T-helper 1 cell treated with Interleukin-12 subunit alpha and Interleukin-12 subunit beta and Interleukin-4 antibody, amounts not matched to agents 30 μg/mL and 1 μg/mL, for 36 hours (primary cell): ENCODE results near the gene DICER1.

Experiments used
- H3K27ac Mint-ChIP-seq: one replicate; pipeline ENCODE4 v1.8.0; 2021; ENCODE audit warnings: mild to moderate bottlenecking, mixed read lengths
- H3K27me3 Mint-ChIP-seq: one replicate; pipeline ENCODE4 v1.8.0; 2021; ENCODE audit warnings: low read depth, mixed read lengths
- H3K36me3 Mint-ChIP-seq: one replicate; pipeline ENCODE4 v1.8.0; 2021; ENCODE audit warnings: low read depth, mixed read lengths
- H3K4me1 Mint-ChIP-seq: one replicate; pipeline ENCODE4 v1.8.0; 2021; ENCODE audit warnings: low read depth, mixed read lengths
- H3K4me3 Mint-ChIP-seq: one replicate; pipeline ENCODE4 v1.8.0; 2021; ENCODE audit warnings: mild to moderate bottlenecking, moderate library complexity, mixed read lengths
- H3K9me3 Mint-ChIP-seq: one replicate; pipeline ENCODE4 v1.8.0; 2021; ENCODE audit warnings: mixed read lengths

DICER1 gene

DNA sequence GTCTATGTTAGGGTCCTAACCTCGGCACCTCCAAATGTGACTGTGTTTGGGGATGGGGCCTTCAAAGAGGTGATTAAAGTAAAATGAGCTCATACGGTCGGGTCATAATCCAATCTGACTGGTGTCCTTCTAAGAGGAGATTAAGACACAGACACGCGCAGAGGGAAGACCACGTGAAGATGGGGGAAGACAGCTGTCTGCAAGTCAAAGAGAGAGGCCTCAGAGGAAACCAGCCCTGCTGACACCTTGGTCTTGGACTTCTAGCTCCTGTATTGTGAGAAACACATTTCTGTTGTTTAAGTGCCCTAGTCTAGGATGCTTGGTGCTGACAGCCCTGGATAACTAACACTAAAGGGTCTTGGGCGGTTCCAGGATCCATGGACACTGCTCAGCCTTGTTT, 109.6 kb downstream of the DICER1 start:
- H3K27ac Mint-ChIP-seq = no peak overlapping the region
- no peaks in the 10 kb centered on the region for H3K4me1 Mint-ChIP-seq
- no peaks in the 10 kb centered on the region for H3K36me3 Mint-ChIP-seq
- no peaks in the 10 kb centered on the region for H3K9me3 Mint-ChIP-seq
- H3K4me3 Mint-ChIP-seq = no peak overlapping the region
- H3K27me3 Mint-ChIP-seq = no peaks in the 10 kb centered on the region

DNA sequence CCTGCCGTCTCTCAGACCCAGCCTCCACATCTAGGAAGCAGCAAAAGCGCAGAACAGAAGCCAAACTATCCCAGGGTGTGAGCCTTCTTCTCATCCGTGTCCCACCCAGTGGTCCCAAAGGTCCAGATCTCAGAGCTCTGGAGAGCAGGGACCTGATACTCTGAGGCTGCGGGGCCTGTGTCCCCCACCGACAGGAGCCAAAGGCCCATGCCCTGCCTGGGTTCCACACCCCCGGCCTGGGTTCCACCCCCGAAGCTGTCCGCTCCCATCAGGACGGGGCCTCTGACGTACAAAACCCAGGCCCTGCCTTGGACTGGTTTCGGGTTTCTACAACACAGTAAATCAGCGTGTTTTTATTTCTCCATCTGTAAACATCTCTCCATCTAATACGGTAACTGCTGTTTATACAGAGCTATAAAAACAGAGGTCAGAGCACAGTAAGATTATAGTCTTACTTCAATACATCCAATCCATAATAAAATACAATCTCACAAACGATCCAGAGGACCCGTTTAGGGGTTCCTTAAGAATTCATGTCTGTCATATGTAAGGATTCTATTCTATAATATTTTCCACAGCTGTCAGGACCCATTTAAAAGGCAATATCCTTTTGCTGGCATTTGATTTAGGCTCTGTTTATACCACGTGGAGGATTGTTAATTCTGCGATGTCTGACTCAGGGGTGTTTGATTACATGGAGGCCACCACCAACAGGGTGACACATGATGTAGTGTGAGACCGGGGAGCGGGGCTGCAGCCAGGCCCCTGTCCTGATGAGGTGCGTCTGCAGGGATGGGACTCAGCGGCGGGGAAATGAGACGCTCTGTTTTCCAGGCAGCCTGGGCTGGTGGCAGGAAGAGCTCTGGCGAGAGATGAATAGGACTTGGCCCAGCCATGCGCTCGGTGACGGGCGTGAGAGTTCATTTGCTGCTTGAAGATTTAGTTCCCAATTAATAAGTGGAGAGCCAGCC, 110.3 kb downstream of the DICER1 start:
- Mint-ChIP-seq H3K27me3 (no peaks in the 10 kb centered on the region), H3K4me1 (no peaks in the 10 kb centered on the region), H3K27ac (no peak overlapping the region), H3K9me3 (no peaks in the 10 kb centered on the region), H3K4me3 (no peak overlapping the region), H3K36me3 (no peaks in the 10 kb centered on the region)

DNA sequence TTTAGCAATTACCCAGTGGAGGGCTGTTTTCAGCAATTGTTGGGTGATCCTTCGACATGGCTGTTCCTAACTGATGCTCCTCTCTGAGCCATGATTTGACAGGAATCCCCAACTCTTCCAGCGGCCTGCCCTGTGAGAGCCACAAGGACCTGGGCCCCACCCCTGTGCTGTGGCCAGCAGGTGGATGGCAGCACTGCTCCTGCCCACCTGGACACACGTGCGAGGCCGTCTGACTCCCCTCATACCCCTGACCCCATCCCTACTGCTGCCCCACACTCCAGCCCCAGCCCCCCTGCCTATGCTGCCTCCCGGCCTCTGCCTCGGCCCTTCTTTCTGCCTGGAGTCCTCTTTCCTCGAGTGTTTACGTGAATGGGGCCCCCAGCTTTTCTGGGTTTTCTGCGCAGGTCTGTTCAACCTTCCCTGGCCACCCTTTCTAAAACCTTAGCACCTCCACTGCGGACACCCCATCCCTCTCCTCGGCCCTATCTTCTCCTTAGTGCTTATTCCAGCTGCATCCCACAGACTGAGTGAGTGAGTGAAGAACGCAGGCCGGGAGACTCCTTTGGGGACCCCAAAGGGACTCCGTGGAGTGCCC, 111.4 kb downstream of the DICER1 start:
- Mint-ChIP-seq H3K4me3 (no peak overlapping the region), H3K9me3 (no peaks in the 10 kb centered on the region), H3K27me3 (no peaks in the 10 kb centered on the region), H3K27ac (no peak overlapping the region), H3K36me3 (no peaks in the 10 kb centered on the region), H3K4me1 (no peaks in the 10 kb centered on the region)

DNA sequence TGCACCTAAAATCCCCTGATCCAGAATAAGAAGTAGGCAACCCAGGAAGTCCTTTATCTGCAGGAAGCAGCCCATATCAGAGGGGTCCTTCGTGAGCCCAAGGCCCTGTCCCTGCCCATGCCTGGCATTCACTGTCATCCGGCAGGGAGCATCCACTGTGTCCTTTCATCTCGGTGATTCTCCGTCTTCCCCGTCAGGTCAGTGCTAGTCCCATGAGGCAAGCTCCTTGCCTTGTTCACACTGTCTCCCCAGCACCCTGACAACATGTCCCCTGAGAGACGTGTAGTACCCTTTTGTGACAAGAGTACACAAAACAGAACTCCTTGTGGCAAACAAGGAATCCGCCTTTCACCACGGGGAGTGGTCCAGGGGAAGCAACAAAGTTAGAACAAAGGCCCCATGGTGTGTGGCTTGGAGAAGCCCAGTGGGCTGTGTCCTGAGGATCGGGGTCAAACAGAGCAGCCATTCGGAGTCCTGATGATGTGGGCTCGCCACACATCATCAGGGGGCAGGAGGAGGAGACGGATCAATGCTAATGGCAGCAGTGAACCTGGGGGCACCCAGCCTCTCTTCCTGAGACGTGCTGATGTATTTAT, 112.1 kb downstream of the DICER1 start:
- Mint-ChIP-seq H3K9me3 (no peaks in the 10 kb centered on the region), H3K27me3 (no peaks in the 10 kb centered on the region), H3K4me1 (no peaks in the 10 kb centered on the region), H3K36me3 (no peaks in the 10 kb centered on the region), H3K4me3 (no peak overlapping the region), H3K27ac (no peak overlapping the region)

DNA sequence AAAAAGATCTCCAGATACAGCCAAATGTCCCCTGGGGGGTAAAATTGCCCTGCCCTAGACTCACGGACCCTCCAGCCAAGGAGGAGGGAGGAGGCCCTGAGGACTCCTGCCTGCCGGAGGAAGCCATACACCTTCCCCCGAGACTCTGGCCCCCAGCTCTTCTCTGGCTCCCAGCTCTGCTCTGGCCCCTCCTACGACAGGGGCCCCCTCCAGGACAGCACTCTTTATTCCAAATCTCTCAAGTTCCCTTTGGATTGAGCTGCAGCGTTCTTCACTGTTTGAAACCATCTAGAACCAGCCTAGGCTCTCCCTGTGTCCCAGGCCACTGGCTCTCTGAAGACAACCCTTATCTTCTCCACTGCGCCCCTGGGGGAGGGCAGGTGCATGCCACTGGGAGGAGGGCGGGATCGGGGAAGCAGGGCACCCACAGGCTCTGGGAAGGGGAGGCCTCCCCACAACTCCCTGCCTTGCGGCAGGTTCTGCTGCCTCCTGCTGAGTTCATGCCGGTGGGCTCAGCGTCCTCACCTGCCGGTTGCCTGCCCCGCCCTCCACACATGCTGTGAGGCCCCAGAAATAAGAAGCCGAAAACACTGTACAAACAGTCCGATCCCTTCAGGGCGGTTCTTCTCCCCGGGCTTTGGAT, 112.7 kb downstream of the DICER1 start:
- no peaks in the 10 kb centered on the region for H3K9me3 Mint-ChIP-seq
- H3K27me3 Mint-ChIP-seq = no peaks in the 10 kb centered on the region
- no peak overlapping the region for H3K27ac Mint-ChIP-seq
- H3K4me1 Mint-ChIP-seq = no peaks in the 10 kb centered on the region
- H3K36me3 Mint-ChIP-seq = no peaks in the 10 kb centered on the region
- H3K4me3 Mint-ChIP-seq = no peak overlapping the region

DNA sequence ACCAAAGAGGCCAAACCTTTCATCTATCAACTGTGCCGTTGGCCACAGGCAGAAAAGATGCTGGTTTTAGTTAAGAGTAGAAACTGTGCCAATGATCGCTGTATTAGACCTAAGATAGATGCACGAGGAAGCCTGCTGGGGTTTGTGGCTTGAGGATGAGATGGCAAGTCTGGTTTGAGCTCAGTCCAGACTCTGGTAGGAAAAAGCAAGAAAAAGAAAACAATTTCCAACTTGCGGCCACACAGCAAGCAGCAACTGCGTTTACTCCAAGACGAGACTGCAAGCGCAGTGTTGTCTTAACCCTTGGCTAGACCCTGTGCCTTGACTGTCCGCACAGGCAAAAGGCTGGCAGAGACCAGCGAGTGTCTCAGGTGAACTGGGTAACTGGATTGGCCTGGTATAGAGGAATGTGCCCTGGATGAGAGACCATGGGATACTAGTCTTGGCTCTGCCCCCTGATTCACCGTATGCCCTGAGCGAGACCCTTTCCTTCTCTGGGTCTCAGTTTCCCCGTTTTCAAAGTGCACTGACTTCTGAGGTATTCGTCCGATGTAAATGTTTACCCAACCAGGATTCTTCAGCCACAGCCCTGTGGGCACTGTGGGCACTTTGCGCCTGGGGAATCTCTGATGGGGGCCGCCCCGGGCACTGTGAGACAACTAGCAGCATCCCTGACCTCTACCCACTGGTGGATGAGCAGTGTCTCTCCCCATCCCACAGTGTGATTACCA, 113.4 kb downstream of the DICER1 start:
- no peaks in the 10 kb centered on the region for H3K27me3 Mint-ChIP-seq
- no peaks in the 10 kb centered on the region for H3K4me1 Mint-ChIP-seq
- no peak overlapping the region for H3K27ac Mint-ChIP-seq
- H3K36me3 Mint-ChIP-seq = no peaks in the 10 kb centered on the region
- H3K4me3 Mint-ChIP-seq = no peak overlapping the region
- no peaks in the 10 kb centered on the region for H3K9me3 Mint-ChIP-seq

DNA sequence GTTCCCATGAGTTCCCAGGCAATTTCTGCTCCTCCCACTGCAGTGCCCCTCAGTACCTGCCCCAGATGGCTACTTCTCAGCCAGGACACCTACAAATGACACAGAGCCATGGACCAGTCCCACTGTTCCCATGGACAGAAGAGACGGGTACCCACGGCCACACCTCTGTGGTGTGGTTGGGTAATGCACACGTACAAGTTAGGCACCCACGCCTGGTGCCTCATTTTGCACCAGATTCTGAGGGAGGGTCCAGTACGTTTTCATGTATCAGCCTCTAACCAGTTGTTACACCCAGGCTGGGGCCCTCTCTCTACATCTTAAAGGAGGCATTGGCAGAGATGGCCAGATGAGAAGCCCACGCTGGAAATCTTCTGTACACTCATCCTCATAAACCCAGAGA, 114.0 kb downstream of the DICER1 start:
- Mint-ChIP-seq H3K4me3 (no peak overlapping the region), H3K36me3 (no peaks in the 10 kb centered on the region), H3K9me3 (no peaks in the 10 kb centered on the region), H3K4me1 (no peaks in the 10 kb centered on the region), H3K27ac (no peak overlapping the region), H3K27me3 (no peaks in the 10 kb centered on the region)

DNA sequence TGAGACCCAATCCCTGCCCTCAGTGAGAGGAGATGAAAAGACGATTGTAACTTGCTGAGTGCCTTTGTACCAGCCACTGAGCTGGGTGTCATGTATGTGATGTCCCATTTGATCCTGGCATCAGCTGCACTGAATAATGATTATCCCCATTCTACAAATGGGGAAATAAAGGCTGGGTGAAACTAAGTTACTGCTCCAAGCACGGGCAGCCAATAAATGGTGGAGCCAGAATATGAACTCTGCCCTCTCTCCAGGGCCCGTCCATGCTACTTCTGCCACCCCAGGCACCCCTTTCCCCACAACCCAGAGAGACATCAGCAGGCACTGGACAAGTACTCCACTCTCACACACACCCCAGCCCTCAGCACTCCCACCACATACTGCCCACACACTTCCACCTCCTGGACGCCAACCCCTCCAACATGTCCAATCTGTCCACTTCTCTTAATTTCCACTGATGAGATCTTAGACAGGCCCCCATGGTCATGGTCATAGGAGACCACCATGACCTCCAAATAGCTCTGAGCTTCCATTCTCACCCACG, 115.8 kb downstream of the DICER1 start:
- H3K27ac Mint-ChIP-seq = no peak overlapping the region
- H3K4me1 Mint-ChIP-seq = no peaks in the 10 kb centered on the region
- H3K27me3 Mint-ChIP-seq = no peaks in the 10 kb centered on the region
- H3K4me3 Mint-ChIP-seq = no peak overlapping the region
- no peaks in the 10 kb centered on the region for H3K36me3 Mint-ChIP-seq
- H3K9me3 Mint-ChIP-seq = no peaks in the 10 kb centered on the region

DNA sequence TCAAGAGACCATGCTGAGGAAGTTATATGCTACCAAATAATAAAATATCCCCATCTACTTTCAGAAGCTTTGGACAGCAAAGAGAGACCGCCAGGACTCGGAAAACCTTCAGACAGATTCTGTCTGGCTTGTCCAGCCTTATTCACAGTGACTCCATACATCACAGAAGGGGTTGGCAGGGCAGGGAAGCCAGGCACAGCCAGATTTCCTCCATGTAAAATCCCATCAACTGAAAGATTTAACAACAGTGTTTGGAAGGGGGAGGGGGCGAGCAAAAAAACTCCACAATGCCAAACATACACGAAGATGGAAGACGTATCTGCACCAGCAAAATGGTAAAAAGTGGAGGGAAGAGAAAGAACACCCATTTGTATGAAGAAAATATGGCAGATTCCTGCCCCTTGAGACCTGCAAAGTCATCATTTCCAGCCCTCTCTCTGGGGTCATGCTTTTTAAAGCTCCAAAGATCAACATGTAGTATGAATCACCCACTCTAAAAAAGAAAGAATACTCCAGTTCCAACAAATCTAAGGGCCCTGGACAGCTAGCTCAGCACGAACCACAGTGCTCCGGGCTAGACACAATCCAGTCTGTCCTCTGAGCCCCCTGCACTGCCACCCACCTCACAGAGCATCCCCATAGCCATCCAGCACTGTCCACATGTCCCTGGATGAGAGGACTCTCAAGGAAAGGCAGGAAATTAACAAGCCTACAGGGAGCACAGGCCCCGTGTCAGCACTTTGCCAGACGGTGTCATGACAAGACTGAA, 116.4 kb downstream of the DICER1 start:
- H3K4me1 Mint-ChIP-seq = no peaks in the 10 kb centered on the region
- no peaks in the 10 kb centered on the region for H3K36me3 Mint-ChIP-seq
- no peaks in the 10 kb centered on the region for H3K27me3 Mint-ChIP-seq
- H3K4me3 Mint-ChIP-seq = no peak overlapping the region
- H3K27ac Mint-ChIP-seq = no peak overlapping the region
- H3K9me3 Mint-ChIP-seq = no peaks in the 10 kb centered on the region

DNA sequence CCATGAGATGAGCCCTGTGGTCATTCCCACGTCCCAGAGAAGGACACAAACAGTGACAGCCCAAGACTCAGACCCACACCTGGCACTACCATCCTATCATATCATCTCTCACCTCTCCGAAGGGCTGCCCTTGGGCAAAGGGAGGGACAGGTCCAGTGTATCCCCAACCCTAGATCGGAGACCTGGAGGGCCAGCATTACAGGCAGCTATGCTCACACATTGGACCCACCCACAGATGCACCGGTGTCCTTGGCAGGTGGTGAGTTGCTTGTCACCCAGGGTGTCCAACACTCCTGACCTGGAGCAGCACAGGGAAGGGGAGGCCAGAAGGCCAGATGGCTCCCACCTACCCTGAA, 117.4 kb downstream of the DICER1 start:
- Mint-ChIP-seq H3K36me3 (no peaks in the 10 kb centered on the region), H3K27ac (no peak overlapping the region), H3K27me3 (no peaks in the 10 kb centered on the region), H3K9me3 (no peaks in the 10 kb centered on the region), H3K4me3 (no peak overlapping the region), H3K4me1 (no peaks in the 10 kb centered on the region)

DNA sequence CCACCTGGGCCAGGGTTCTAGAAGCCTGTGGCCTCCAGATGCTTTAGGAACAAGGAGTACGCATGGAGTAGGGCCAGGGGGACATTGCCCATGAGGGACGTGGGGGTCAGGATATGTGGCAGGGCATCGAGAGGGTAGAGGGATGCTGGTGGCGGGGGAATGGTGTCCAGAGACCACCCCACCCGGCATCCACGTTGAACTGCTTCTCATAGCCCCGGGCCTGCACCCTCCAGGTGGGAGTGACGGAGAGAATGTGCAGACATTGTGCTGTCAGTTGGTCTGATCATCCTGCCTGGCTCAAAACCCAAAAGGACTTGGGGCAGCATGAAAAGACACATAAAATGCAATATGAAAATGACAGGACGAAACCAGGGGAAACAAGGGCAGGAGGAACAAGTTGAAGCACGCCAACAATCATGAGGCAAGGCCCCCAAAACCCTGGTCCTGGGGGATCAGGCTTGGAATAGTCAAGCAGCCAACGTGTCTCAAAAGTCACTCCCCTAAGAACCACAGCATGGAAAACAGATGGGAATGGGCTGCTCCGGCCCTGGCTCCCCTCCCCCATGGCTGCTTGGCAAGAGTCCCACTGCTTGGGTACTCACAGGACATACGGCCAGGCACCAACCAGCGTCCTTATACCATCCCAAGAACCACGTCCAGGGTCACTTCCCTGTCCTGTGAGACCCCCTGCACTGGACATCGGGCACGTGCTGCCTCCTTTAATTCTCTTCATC, 117.9 kb downstream of the DICER1 start:
- H3K27me3 Mint-ChIP-seq = no peaks in the 10 kb centered on the region
- H3K36me3 Mint-ChIP-seq = no peaks in the 10 kb centered on the region
- no peak overlapping the region for H3K27ac Mint-ChIP-seq
- H3K4me3 Mint-ChIP-seq = no peak overlapping the region
- no peaks in the 10 kb centered on the region for H3K9me3 Mint-ChIP-seq
- no peaks in the 10 kb centered on the region for H3K4me1 Mint-ChIP-seq

DNA sequence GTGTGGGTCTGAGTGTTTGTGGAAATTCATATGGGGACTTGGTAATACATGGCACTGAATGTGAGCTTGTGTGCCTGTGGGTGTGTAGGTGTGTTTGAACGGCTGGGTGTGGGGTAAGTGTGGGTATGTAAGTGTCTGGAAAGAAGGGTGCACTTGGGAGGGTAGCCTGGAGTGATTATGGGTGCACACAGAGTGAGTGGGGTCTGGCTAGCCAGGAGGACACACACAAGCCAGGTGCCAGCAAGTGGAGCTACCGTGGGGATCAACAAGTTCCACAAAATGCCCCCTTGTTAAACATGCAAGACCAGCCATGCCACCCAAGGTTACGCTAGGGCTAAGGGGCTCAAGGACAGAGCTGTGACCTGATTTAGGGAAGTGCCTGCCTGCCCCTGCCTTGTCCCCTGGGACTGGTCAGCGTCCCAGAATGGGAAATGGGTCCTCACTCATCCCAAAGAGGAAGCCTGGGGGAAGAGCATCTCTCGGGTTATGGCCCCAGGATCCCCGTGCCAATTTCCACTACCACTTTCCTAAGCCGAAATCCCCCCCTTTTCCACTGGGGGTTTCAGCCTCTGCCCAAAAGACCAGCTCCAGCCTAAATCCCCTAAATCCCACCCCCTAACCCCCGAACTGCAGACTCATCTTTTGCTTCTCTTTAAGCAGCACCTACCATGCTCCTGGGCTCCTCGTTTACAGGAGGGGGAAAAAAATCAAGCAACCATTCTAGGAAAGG, 118.6 kb downstream of the DICER1 start:
- H3K9me3 Mint-ChIP-seq = no peaks in the 10 kb centered on the region
- no peaks in the 10 kb centered on the region for H3K36me3 Mint-ChIP-seq
- no peaks in the 10 kb centered on the region for H3K4me1 Mint-ChIP-seq
- no peak overlapping the region for H3K27ac Mint-ChIP-seq
- no peaks in the 10 kb centered on the region for H3K27me3 Mint-ChIP-seq
- H3K4me3 Mint-ChIP-seq = no peak overlapping the region
